NCI-H2196 (cell line): ENCODE results near the gene ADD2.
"Not testable (repeated sequence)": the region's sequence is repeated elsewhere in the genome, so short reads cannot be mapped to it uniquely, and the experiment has no call there.

Source experiments
- DNase-seq: peaks from one replicate; lab custom pipeline; 2025; ENCODE audit not compliant: unreplicated experiment; lab: John Stamatoyannopoulos, UW

Gene ADD2

GRCh38 chr2:70752396-70752795 lies 15.6 kb downstream of the ADD2 start:
- DNase-seq: no peak

GRCh38 chr2:70751881-70752280 lies 16.1 kb downstream of the ADD2 start:
- no peak for DNase-seq

- DNase-seq: no peak
These were observed 17.7 kb downstream of the ADD2 start for GRCh38 chr2:70750320-70750719.

- DNase-seq: no peak
These were observed 19.8 kb downstream of the ADD2 start for GRCh38 chr2:70748002-70748784.

GRCh38 chr2:70747284-70747683 lies 20.7 kb downstream of the ADD2 start:
- no peak for DNase-seq

- no peak for DNase-seq
These were observed 21.7 kb downstream of the ADD2 start for GRCh38 chr2:70746094-70746974.

GRCh38 chr2:70745276-70745825 lies 22.6 kb downstream of the ADD2 start:
- no peak for DNase-seq

GRCh38 chr2:70744397-70744796 lies 23.6 kb downstream of the ADD2 start:
- DNase-seq: no peak

GRCh38 chr2:70743677-70744076 lies 24.3 kb downstream of the ADD2 start:
- no peak for DNase-seq

- DNase-seq: no peak
These were observed 24.9 kb downstream of the ADD2 start for GRCh38 chr2:70743068-70743467.

- DNase-seq: not testable (repeated sequence)
These were observed 28.5 kb downstream of the ADD2 start for GRCh38 chr2:70739492-70739891.

GRCh38 chr2:70738159-70738558 lies 29.8 kb downstream of the ADD2 start:
- DNase-seq: no peak

- DNase-seq: no peak
These were observed 32.9 kb downstream of the ADD2 start for GRCh38 chr2:70735071-70735470.

GRCh38 chr2:70733646-70734180 lies 34.3 kb downstream of the ADD2 start:
- no peak for DNase-seq

GRCh38 chr2:70732766-70733645 lies 35.0 kb downstream of the ADD2 start:
- DNase-seq: no peak

- DNase-seq: no peak
These were observed 37.3 kb downstream of the ADD2 start for GRCh38 chr2:70730730-70731129.

GRCh38 chr2:70729647-70730046 lies 38.4 kb downstream of the ADD2 start:
- no peak for DNase-seq

- no peak for DNase-seq
These were observed 39.9 kb downstream of the ADD2 start for GRCh38 chr2:70728128-70728527.

- DNase-seq: no peak
These were observed 40.9 kb downstream of the ADD2 start for GRCh38 chr2:70726947-70727725.

- no peak for DNase-seq
These were observed 42.5 kb downstream of the ADD2 start for GRCh38 chr2:70725505-70725904.
